ENCODE data around the gene BLMH.

Gene BLMH

GRCh38 chr17:30291543-30292285 lies at the start of gene BLMH:
Gene BLMH, minus strand, starts transcription at chr17:30291944. Its CDS starts 125 bp downstream, at chr17:30291819.
- in situ Hi-C loops (cut with MboI; ENCODE audit: low sequenced_read_pairs), result no loop called here

- in situ Hi-C loops (cut with MboI; ENCODE audit: low sequenced_read_pairs), result no loop called here
Measured at GRCh38 chr17:30340801-30341356, 49.1 kb upstream of the BLMH start.

- in situ Hi-C loops (cut with MboI; ENCODE audit: low sequenced_read_pairs), result no loop called here
Measured at GRCh38 chr17:30339086-30339485, 47.3 kb upstream of the BLMH start.

- in situ Hi-C loops (cut with MboI; ENCODE audit: low sequenced_read_pairs), result no loop called here
Measured at GRCh38 chr17:30337393-30337999, 45.8 kb upstream of the BLMH start.

GRCh38 chr17:30336369-30337171 lies 44.8 kb upstream of the BLMH start:
- in situ Hi-C loops (cut with MboI; ENCODE audit: low sequenced_read_pairs), result no loop called here

- in situ Hi-C loops (cut with MboI; ENCODE audit: low sequenced_read_pairs), result no loop called here
Measured at GRCh38 chr17:30334421-30334820, 42.7 kb upstream of the BLMH start.

- in situ Hi-C loops (cut with MboI; ENCODE audit: low sequenced_read_pairs), result no loop called here
Measured at GRCh38 chr17:30333503-30334360, 42.0 kb upstream of the BLMH start, which contains the start of gene TMIGD1. Gene TMIGD1, minus strand, starts transcription at chr17:30334057. Its CDS starts 1,924 bp downstream, at chr17:30332133.

- in situ Hi-C loops (cut with MboI; ENCODE audit: low sequenced_read_pairs), result no loop called here
Measured at GRCh38 chr17:30332057-30332542, 40.4 kb upstream of the BLMH start.

GRCh38 chr17:30326809-30327208 lies 35.1 kb upstream of the BLMH start:
- in situ Hi-C loops (cut with MboI; ENCODE audit: low sequenced_read_pairs), result no loop called here

GRCh38 chr17:30324723-30325122 lies 33.0 kb upstream of the BLMH start:
- in situ Hi-C loops (cut with MboI; ENCODE audit: low sequenced_read_pairs), result no loop called here

GRCh38 chr17:30323895-30324319 lies 32.2 kb upstream of the BLMH start:
- in situ Hi-C loops (cut with MboI; ENCODE audit: low sequenced_read_pairs), result no loop called here

GRCh38 chr17:30323262-30323894 lies 31.6 kb upstream of the BLMH start:
- in situ Hi-C loops (cut with MboI; ENCODE audit: low sequenced_read_pairs), result no loop called here

- in situ Hi-C loops (cut with MboI; ENCODE audit: low sequenced_read_pairs), result no loop called here
Measured at GRCh38 chr17:30321314-30321713, 29.6 kb upstream of the BLMH start.

- in situ Hi-C loops (cut with MboI; ENCODE audit: low sequenced_read_pairs), result no loop called here
Measured at GRCh38 chr17:30318155-30318554, 26.4 kb upstream of the BLMH start.

GRCh38 chr17:30316736-30317135 lies 25.0 kb upstream of the BLMH start:
- in situ Hi-C loops (cut with MboI; ENCODE audit: low sequenced_read_pairs), result no loop called here

GRCh38 chr17:30315106-30315505 lies 23.4 kb upstream of the BLMH start:
- in situ Hi-C loops (cut with MboI; ENCODE audit: low sequenced_read_pairs), result no loop called here

- in situ Hi-C loops (cut with MboI; ENCODE audit: low sequenced_read_pairs), result no loop called here
Measured at GRCh38 chr17:30314474-30314873, 22.7 kb upstream of the BLMH start.

GRCh38 chr17:30312226-30312625 lies 20.5 kb upstream of the BLMH start:
- in situ Hi-C loops (cut with MboI; ENCODE audit: low sequenced_read_pairs), result no loop called here

GRCh38 chr17:30310562-30310961 lies 18.8 kb upstream of the BLMH start:
- in situ Hi-C loops (cut with MboI; ENCODE audit: low sequenced_read_pairs), result no loop called here

- in situ Hi-C loops (cut with MboI; ENCODE audit: low sequenced_read_pairs), result no loop called here
Measured at GRCh38 chr17:30309591-30309990, 17.8 kb upstream of the BLMH start.
